Measurements from ENCODE around the gene NOL9.

NOL9 gene

DNA sequence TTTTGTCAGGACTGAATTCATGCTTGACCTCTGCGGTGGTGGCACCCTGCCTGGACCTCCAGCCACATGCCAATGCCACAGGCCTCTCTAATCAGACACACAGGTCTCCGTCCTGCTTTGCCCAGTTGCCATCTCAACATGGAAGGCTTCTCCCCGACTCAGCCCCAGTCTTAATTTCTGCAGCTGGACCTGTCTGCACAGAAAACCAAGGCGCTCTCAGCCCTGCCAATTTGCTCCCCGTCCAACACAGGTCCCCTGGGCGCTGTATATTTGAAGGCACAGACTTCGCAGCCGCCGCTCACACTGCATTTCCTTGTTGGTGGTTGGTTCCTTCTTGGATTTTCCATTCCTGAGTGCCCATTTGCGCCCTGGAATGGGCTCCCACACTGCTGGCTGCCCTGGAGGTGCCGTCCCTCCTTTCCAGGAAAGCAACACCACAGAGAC, 34.8 kb downstream of the NOL9 start:
- no peak for DNase-seq

- no peak for DNase-seq
Observed at GRCh38 chr1:6517435-6517851, 36.9 kb downstream of the NOL9 start.

- no peak for DNase-seq
Observed at GRCh38 chr1:6515771-6516170, 38.5 kb downstream of the NOL9 start.

GRCh38 chr1:6513320-6513801, 41.0 kb downstream of the NOL9 start:
- no peak for DNase-seq

DNA sequence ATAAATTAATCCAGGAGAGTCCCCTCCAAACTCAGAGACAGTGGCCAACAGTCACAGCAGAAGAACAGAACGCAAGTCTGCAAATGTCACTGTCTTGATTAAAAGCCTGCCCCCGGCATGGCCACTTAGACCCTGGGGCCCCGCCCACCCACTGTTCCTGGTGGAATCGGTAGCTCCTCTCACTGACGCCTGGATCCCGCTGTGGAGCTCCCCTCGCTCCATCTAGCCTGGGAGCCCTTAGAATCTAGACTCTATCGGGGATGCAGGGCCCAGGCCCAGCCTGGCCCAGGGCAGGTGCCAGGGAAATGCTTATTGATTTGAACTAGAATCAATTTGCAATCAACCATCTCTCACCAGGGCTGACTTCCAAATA, 41.4 kb downstream of the NOL9 start:
- no peak for DNase-seq

GRCh38 chr1:6512245-6512907, 41.9 kb downstream of the NOL9 start:
- DNase-seq = no peak

DNA sequence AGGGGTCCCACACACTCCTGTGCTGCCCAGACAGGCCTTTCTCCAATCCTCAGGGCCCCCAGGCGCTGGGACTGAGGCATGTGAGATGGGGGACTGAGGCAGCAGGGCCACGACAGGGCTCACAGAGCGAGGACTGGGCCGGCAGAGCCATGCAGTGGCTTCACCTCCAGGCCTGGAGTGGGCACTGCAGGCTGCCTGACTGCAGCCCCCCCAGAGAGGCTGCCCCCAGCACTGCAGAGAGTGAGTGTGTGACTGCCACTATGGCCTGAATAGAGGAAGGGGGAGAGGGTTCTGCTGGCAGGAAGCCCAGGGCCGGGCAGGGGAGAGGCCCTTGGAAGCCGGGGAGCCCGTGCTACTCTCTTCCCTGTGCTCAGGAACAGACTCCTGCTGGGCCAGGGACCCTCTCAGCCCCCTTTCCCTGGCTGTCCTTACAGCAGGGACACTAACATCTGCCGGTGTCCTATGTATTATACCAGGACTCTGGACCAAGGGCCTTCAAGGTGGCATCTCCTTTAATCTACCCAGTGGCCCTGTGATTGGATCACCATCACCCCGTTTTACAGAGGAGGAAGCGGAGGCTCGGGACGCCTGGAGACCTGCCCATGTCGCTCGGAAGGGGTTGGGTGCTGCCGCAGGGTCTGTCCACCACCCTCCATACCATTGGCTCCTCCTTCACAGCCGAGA, 42.6 kb downstream of the NOL9 start:
- no peak for DNase-seq

DNA sequence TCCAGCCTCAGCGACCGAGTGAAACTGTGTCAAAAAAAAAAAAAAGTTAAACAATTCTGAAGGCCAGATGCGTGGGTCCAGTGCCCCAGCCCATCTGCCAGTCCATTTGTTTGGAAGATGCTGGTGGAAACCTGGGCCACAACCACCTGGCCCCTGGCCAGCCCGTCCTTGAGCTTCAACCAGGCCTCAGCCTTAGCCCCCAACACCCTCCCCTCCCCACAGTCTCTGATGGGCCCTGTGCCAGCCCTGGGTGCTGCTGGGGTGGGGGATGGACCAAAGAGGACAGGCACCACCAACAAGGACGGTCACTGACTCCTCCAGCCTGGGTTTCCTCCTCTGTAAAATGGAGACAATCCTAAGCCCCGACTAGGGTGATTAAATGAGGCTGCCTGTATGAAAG, 43.3 kb downstream of the NOL9 start:
- no peak for DNase-seq

GRCh38 chr1:6510493-6510892, 43.8 kb downstream of the NOL9 start:
- DNase-seq = no peak

- DNase-seq = no peak
Observed at GRCh38 chr1:6509919-6510291, 44.4 kb downstream of the NOL9 start.

- no peak for DNase-seq
Observed at GRCh38 chr1:6509220-6509918, 44.9 kb downstream of the NOL9 start.

DNA sequence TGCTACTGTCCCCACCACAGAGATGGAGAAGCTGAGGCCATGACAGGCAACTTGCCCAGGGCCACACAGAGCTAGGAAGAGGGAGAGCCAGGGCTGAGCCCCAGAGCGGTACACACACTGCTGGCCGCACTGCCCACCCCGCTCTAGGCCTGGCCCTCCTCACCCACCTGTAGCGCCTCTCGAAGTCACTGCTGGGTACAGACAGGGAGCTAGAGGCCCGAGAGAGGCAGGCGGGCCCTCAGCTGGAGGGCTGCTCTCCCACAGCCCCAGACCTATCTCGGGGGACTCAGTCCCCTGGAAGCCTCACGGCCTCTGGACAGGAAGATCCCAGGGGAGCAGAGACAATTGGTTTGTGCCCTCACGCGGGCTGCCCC, 45.5 kb downstream of the NOL9 start:
- no peak for DNase-seq

GRCh38 chr1:6508154-6508815, 46.0 kb downstream of the NOL9 start:
- DNase-seq = no peak

DNA sequence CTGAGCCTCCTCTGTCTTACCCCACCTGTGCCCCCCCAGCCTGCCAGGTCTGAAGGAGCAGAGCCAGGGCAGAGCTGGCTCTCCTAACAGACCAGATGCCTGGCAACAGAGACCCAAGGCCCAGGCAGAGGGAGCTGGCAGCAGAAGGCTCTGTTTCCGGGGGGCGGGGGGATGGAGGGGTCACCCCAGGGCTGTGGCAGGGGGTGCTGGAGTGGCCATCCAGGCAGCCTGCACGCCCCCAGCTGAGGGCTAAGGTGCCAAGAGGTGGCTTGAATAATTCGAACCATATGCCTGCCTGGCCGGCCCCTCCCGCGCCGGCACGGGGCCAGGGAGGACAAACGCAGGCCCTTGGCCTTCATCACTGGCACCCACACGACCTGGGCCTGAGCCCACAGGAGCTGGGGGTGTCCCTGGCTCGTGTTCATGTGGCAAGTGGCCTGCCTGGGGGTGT, 46.8 kb downstream of the NOL9 start:
- DNase-seq = no peak

DNA sequence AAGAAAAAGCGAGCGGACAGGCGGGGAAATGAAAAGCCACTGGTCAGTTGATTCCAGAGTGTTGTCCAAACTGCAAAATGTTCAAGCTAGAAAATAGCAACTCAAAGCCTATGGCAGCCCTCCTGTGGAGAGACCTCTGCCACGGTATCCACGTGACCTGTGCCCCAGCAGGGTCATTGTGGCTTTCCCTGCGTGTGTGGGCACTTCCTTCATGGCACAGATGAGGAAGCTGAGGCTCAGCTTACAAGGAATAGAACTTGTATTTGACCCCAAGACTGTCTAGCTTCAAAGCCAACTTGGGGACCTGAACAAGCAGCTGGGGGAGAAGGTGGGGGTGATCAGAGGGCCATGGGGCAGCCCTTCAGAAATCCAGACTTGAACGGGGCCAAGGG, 47.3 kb downstream of the NOL9 start:
- no peak for DNase-seq

GRCh38 chr1:6506210-6507036, 47.9 kb downstream of the NOL9 start:
- no peak for DNase-seq

DNA sequence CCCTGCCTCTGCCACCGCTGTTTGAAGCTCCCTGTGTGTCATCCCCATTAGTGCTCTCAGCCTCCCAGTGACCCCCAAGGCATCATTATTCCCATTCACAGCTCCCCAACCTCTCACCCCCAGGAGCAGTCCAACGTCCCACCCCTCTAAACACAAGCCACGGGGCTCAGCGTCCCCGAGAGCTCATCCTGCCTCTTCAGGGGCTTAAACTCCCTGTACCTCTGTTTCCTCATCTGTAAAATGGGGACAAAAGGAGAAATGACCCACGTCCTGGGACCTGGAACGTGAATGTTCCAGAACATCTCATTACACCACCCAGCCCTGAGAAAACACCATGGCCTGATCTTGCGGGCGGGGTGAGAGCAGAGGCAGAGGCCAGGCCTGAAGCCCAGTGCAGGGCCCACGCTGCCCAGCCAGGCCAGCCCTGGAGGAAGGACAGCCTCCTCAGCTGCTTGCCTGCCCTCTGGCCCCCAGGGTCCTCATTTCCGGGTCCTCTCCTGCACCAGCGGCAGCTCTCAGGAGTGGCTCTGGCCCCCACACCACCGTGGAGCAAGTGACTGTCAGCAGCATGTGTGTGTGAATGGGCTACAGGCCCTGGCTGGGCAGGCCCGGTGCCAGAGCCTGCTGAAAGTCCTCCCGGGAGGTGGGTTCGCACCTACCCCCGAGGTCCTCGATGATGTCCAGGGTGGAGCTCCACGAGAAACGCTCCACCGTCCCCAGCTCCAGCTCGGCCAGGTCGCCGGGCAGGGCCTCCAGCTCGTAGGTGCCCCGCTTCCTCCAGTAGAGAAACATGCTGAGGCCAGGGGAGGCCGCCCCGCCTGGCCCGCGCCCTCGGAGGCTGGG, 48.7 kb downstream of the NOL9 start:
- DNase-seq = no peak

DNA sequence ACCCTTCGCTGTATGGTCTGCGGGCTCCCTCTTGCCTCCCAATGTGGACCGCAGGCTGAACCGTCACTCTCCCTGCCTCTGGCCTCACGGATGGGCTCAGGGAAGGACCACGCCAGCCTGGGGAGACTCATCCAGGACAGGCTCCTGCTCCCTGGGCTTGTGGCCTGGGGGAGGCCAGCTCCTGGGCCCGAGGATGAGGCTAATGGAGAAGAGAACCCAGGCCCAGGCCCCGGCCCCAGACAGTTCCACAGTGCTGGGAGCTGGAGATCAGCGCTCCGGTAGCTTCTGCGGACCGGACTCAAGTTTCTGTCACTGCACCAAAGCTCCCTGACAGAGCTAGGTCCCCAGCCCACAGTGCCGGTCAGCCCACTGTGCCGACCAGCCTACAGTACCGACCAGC, 49.4 kb downstream of the NOL9 start:
- no peak for DNase-seq

GRCh38 chr1:6503884-6504602, 50.3 kb downstream of the NOL9 start:
- DNase-seq = no peak

DNA sequence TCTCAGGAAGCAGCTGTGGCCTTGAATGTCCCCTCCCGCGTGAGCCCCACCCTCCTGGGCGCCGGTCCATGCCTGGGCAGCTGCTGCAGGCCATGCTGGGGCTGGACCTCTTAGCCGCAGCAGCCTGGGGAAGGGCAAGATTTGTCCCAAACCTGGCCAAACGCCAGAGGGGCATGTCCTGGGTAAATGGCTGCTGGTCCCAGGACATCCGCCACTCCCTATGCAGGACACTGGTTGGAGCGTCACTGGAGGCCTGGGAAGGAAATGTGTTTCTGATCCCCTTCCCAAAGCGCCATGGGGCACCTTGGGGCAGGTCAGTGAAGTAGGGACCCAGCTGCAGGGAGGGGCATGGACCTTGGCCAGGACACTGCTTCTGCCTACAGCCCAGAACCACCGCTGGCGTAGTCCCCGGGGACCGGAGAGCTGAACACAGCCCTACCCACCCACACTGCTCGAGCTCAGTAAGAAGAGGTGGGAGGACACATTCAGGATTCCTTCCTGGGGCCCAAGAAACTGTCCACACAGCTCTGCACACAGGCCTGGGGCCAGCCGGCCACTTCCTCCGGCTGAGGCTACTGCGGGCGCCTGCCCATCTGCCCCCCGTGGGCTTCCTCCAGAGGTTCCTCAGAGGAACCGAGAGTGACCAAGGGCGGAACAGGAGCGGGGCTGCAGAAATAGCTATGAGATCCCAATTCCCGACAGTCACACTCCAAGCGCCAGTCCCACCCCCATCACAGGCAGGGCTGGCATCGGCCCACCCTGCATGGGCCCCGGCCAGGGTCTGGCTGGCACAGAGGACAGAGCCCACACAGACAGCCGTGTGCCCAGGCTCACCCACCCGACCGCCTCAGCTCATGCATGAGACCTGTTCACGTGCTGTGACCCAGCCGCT, 52.1 kb downstream of the NOL9 start:
- DNase-seq = no peak
